ENCODE results near the gene SDE2.
"Not testable (repeated sequence)": the region's sequence is repeated elsewhere in the genome, so short reads cannot be mapped to it uniquely, and the experiment has no call there.

The SDE2 gene

GRCh38 chr1:225981714-225982113 is 17.4 kb downstream of the SDE2 start:
- no peak for TF ChIP-seq CTCF (IDR thresholded peaks at IDR 0.05; ENCODE audit: control extremely low read depth, extremely low read depth, low read depth, missing control alignments)
- ChIA-PET CTCF (interaction anchor here (4.5 to 12.3 kb wide), 2 partner anchors 20 to 506 kb away, joined by 19 to 129 read pairs; no protein-coding TSS in a partner anchor), POLR2A (no interaction called here)
- no peak for DNase-seq (ENCODE audit: extremely low spot score)

GRCh38 chr1:225980005-225980836 is 18.9 kb downstream of the SDE2 start:
- ChIA-PET CTCF (interaction anchor here (1.3 to 12.3 kb wide), 6 partner anchors 7 to 505 kb away, joined by 3 to 129 read pairs (median 13); no protein-coding TSS in a partner anchor), POLR2A (interaction anchor here (3.0 kb wide), 1 partner anchor 19 kb away, joined by 11 read pairs; the partner anchor contains the start of gene SDE2)
- TF ChIP-seq CTCF (IDR thresholded peaks at IDR 0.05; ENCODE audit: control extremely low read depth, extremely low read depth, low read depth, missing control alignments), result no peak
- no peak for DNase-seq (ENCODE audit: extremely low spot score)

- CTCF ChIA-PET, result interaction anchor here (1.2 to 12.3 kb wide), 9 partner anchors 8 to 511 kb away, joined by 3 to 129 read pairs (median 4); no protein-coding TSS in a partner anchor
- TF ChIP-seq CTCF (IDR thresholded peaks at IDR 0.05; ENCODE audit: control extremely low read depth, extremely low read depth, low read depth, missing control alignments), result no peak
- POLR2A ChIA-PET, result interaction anchor here (3.0 kb wide), 1 partner anchor 20 kb away, joined by 11 read pairs; the partner anchor contains the start of gene SDE2
- no peak for DNase-seq (ENCODE audit: extremely low spot score)
These were observed 19.7 kb downstream of the SDE2 start for GRCh38 chr1:225979421-225979820.

GRCh38 chr1:225977937-225978748 is 21.0 kb downstream of the SDE2 start:
- TF ChIP-seq CTCF (IDR thresholded peaks at IDR 0.05; ENCODE audit: control extremely low read depth, extremely low read depth, low read depth, missing control alignments), result peak; percentile 26
- POLR2A ChIA-PET, result interaction anchor here (0.6 to 3.0 kb wide), 3 partner anchors 16 to 28 kb away, joined by 5 to 11 read pairs (median 11); partner anchors contain the start of gene SDE2
- CTCF ChIA-PET, result interaction anchor here (1.2 to 12.3 kb wide), 10 partner anchors 9 to 510 kb away, joined by 3 to 129 read pairs (median 8); no protein-coding TSS in a partner anchor
- peak; percentile 67 for DNase-seq (ENCODE audit: extremely low spot score)

GRCh38 chr1:225975146-225975545 is 24.0 kb downstream of the SDE2 start:
- DNase-seq (ENCODE audit: extremely low spot score); POLR2A ChIA-PET: not testable (repeated sequence)
- CTCF ChIA-PET, result interaction anchor here (0.6 to 12.3 kb wide), 17 partner anchors 9 to 656 kb away, joined by 3 to 129 read pairs (median 5); no protein-coding TSS in a partner anchor

- no peak for TF ChIP-seq CTCF (IDR thresholded peaks at IDR 0.05; ENCODE audit: control extremely low read depth, extremely low read depth, low read depth, missing control alignments)
- DNase-seq (ENCODE audit: extremely low spot score), result no peak
- POLR2A ChIA-PET, result no interaction called here
- CTCF ChIA-PET, result interaction anchor here (0.8 to 12.3 kb wide), 15 partner anchors 10 to 655 kb away, joined by 3 to 129 read pairs (median 5); no protein-coding TSS in a partner anchor
These were observed 24.7 kb downstream of the SDE2 start for GRCh38 chr1:225974454-225974853.

Measured in GM10248 (cell line).